RPMI7951 (cell line): ENCODE measurements around the gene PDLIM4. TPM values are rescaled to one million over a fixed set of nuclear protein-coding genes. Genes with fewer than 3 reads are reported as not detected.
A peak's percentile ranks its signal among the peaks of the same experiment; 100 is the strongest.

Experiments used
- DNase-seq: peaks from one replicate; pipeline ENCODE4 v3.0.0-alpha.2; 2012; ENCODE audit warnings: low read depth
- total RNA-seq: library from RNA; depleted of rRNA; stranded (reverse); fragments of >200 nt; shearing (Covaris generic); gene quantifications from 2 replicates; pipeline ENCODE4 v1.2.3, GENCODE V29; 2014; rRNA removed

Gene PDLIM4
- total RNA-seq, 1 experiment from 2014 or later, result 0.48 TPM

DNA sequence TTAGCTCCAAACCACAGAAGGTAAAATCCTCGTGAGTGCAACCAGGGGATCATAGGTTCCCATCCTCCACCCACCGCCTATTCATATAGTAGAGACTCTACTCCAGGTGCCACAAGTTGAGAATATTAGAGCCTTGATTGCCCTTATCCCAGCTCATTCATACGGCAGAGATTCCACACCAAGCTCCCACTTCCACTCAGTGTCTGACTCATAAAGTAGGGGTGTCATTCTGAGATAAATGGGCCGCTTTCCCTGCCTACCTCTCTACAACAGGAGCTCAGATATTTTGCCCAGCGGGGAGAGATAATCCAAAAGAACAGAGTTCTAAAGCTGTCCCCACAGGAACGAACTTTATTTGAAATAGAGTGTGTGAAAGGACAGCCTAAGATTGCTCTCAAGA lies 46.1 kb downstream of the PDLIM4 start:
- DNase-seq, result peak; percentile 36

- DNase-seq, result no peak
Observed at GRCh38 chr5:132305420-132305819, 47.9 kb downstream of the PDLIM4 start.

DNA sequence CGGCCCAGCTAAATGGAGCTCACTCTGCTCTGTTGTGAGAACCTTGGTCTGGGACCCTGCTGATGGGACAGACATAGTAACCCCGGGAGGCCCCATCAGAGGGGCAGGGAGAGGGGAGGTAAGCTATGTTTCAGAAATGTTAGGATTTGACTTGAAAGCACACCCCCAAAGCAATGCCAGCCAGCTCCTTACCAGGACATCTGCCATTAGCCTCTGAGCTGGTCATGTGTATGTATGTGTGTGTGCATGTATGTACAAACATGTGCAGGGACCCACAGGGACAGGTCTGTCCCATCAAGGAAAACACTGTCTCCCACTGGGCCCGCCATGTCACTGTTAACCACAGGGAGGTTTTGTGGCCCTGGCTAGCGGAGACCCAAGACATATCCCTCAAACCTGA lies 51.2 kb downstream of the PDLIM4 start:
- no peak for DNase-seq

DNA sequence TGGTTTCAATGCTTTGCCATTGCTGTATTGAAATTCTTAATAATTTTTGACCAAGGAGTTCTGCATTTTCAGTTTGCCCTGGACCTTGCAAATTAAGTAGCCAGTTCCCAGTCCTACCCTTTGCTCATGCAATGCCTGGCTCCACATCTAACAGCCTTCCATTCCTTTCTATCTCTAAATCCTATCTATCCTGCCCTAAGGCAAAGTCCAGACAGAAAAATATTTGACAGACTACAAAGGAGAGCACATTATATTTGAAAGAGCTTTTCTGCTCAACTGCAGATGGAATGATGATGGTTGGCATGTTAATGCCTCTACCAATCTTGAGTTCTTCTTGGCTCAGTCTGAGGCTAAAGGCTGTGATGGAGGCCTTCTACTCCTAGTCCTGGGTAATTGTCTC lies 52.2 kb downstream of the PDLIM4 start:
- DNase-seq, result peak; percentile 72

DNA sequence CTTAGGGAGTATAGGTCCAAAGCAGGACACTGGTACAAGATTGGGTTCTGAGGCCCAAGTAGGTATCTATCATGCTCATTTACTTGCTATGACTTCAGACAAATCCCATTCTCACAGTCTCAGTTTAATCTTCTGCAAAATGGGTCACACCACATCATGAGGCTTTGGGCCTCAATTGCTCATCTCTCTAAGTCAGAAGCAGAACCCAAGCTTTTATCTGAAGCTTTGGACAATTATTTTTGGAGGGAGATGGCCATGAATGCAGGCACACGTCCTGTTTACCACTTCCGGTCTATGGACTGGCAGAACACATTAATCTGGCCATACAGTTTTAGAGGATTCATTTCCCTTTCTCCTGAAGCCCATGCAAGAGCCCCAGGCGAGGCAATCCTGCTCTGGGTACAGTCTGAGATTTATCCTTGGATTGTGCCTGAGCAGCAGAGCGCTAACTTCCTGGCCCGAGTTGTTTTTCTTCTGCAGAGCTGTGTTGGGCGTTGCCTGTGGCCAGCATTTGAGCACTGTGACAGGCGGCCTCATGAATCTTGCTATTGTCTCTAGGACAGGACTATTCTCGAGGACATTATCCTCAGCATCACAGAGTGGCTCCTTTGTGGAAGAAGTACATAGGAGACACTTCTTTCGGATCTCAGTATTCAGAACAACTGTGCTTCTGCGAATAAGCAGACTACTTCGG lies 52.8 kb downstream of the PDLIM4 start:
- DNase-seq, result peak; percentile 65

GRCh38 chr5:132313366-132313765 lies 55.9 kb downstream of the PDLIM4 start:
- DNase-seq, result no peak

DNA sequence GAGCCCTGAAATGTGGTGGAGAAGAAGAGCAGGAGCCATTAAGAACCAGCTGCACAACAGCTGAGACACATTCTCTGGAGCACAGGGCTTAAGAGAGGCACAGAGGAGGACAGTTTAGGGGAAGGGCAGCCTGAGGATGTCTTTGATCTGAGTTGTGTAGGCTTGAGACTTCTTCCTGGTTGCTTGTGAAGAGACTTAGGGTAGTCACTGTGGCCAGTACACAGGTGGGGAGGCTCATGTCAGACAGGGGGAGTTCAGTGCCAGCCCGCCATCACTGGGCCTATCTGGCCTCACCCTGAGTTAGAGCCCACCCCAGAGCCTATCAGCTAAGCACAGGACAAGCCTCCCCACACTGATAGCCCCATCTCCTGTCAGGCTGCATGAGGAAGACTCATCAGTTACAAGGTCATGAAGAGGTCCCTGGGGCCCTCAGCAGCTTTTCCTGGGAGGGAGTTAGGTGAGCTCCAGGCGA lies 56.5 kb downstream of the PDLIM4 start:
- DNase-seq, result no peak

GRCh38 chr5:132315529-132316067 lies 58.1 kb downstream of the PDLIM4 start:
- no peak for DNase-seq

DNA sequence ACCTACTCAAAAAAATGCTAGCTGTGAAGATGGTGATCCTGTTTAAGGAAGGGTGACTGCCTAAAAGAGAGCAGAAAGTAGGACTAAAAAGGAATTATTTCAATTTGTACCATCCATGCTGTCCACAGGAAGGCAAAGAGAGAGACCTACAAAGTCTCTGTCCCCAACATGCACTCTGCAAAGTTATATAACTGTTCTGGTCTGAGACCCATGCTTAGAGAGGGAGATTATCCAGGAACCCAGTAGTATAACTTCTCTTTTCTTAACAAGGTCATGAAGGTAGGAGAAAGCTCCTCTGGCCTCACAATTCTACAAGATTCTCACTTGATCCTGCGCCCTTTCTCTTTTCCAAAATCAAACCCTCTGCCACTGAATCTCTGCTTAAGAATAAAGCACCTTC lies 62.5 kb downstream of the PDLIM4 start:
- no peak for DNase-seq

GRCh38 chr5:132321109-132321721 lies 63.7 kb downstream of the PDLIM4 start:
- DNase-seq, result no peak

- no peak for DNase-seq
Observed at GRCh38 chr5:132322266-132322665, 64.8 kb downstream of the PDLIM4 start.

Other genes with a start within 250 kb of the PDLIM4 start
- not detected in 2 replicates for gene ACSL6, start 246.0 kb upstream of the PDLIM4 start, total RNA-seq
- gene IL3, start 197.0 kb upstream of the PDLIM4 start, total RNA-seq, result not detected in 2 replicates
- gene CSF2, start 183.9 kb upstream of the PDLIM4 start, total RNA-seq, result 4.8 and 6.4 TPM in 2 replicates
- gene P4HA2, start 29.8 kb upstream of the PDLIM4 start, total RNA-seq, result 239 and 264 TPM in 2 replicates
- 6.7 and 6.9 TPM in 2 replicates for gene SLC22A4, start 36.7 kb downstream of the PDLIM4 start, total RNA-seq
- gene SLC22A5, start 112.0 kb downstream of the PDLIM4 start, total RNA-seq, result 2.5 and 4.0 TPM in 2 replicates
- gene IRF1, start 233.1 kb downstream of the PDLIM4 start, total RNA-seq, result 34.1 and 42.1 TPM in 2 replicates